ENCODE data around the gene DDC. TPM values are rescaled to one million over a fixed set of nuclear protein-coding genes. Genes with fewer than 3 reads are reported as not detected.

The DDC gene
- total RNA-seq, 1 experiment from 2014 or later: 87.0 TPM

DNA sequence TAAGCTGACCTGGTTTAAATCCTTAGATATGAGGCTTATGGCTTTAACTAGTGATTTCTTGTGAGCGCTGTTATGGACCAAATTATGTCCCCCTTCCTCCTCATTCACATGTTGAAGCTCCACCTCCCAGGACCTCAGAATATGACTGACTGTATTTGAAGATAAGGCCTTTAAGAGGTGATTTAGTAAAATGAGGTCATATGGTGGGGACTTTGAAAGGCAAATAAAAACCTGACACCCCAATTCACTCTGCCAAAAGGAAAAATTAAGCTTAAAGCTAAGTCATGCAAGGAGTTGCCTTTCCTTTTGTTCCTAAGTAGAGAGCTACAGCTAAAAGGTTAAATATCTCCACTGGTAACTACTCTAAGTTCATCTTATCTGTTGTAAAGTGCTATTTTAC lies 78.7 kb downstream of the DDC start:
- H3K36me3 Mint-ChIP-seq (ENCODE audit: insufficient read depth, unreplicated experiment): peaks cover 19% of the 10 kb centered on the region
- Histone ChIP-seq H3K9me3 (peaks cover 22% of the 10 kb centered on the region), H3K27me3 (replicated peaks; ENCODE audit: control insufficient read depth, insufficient read depth, low read length) (no peaks in the 10 kb centered on the region), H3K36me3 (ENCODE audit: control insufficient read depth, insufficient read depth, low read length) (no peaks in the 10 kb centered on the region; the same call in 1 of the 2 replicates), H3K4me3 (ENCODE audit: low read depth, low read length) (no peak overlapping the region), H3K4me1 (no peaks in the 10 kb centered on the region)
- DNase-seq: no peak
- intact Hi-C loops (cut with micrococcal nuclease; ENCODE audit: unreplicated experiment): no loop called here
- no peaks in the 10 kb centered on the region for H3K9me3 Mint-ChIP-seq (ENCODE audit: unreplicated experiment)
- BruUV-seq (replicated peaks): no TSS peak
- H3K27me3 Mint-ChIP-seq (ENCODE audit: insufficient read depth, unreplicated experiment): no peaks in the 10 kb centered on the region
- H3K27ac Mint-ChIP-seq (ENCODE audit: unreplicated experiment): no peak overlapping the region
- H3K4me1 Mint-ChIP-seq (ENCODE audit: low read depth, unreplicated experiment): peaks cover 10% of the 10 kb centered on the region
- H3K4me3 Mint-ChIP-seq (ENCODE audit: unreplicated experiment): no peak overlapping the region
- POLR2A ChIA-PET: no interaction called here
- TF ChIP-seq, protein P1, sequence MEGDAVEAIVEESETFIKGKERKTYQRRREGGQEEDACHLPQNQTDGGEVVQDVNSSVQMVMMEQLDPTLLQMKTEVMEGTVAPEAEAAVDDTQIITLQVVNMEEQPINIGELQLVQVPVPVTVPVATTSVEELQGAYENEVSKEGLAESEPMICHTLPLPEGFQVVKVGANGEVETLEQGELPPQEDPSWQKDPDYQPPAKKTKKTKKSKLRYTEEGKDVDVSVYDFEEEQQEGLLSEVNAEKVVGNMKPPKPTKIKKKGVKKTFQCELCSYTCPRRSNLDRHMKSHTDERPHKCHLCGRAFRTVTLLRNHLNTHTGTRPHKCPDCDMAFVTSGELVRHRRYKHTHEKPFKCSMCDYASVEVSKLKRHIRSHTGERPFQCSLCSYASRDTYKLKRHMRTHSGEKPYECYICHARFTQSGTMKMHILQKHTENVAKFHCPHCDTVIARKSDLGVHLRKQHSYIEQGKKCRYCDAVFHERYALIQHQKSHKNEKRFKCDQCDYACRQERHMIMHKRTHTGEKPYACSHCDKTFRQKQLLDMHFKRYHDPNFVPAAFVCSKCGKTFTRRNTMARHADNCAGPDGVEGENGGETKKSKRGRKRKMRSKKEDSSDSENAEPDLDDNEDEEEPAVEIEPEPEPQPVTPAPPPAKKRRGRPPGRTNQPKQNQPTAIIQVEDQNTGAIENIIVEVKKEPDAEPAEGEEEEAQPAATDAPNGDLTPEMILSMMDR (IDR thresholded peaks at IDR 0.05; ENCODE audit: insufficient read depth in 1 of 2, low read depth in 1 of 2, low read length in 1 of 2, severe bottlenecking in 1 of 2, unreplicated experiment in 1 of 2): no peak
- CTCF ChIA-PET: interaction anchor here (0.6 kb wide), 1 partner anchor 117 kb away, joined by 5 read pairs; no protein-coding TSS in a partner anchor

DNA sequence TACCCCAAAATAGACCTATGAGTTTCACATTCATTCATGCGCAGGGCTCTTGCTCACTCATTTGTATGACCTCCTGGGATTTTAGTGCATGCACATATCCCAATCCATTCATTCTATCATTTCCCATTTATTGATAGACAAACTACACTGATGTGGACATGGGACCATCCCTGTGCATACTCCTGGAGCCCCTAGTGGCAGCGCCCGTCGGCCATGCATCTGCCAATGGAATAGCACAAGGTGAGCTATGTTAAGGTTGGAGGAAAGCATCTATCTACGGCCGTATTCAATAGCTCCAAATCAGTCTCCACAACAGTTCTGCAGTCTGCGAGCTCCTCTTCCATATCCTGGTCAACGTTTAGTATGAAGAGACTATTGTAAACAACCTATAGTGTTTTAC lies 83.3 kb downstream of the DDC start:
- H3K36me3 ChIP-seq (ENCODE audit: control insufficient read depth, insufficient read depth, low read length): peaks cover 3% of the 10 kb centered on the region
- H3K27me3 ChIP-seq (replicated peaks; ENCODE audit: control insufficient read depth, insufficient read depth, low read length): no peaks in the 10 kb centered on the region
- Mint-ChIP-seq H3K36me3 (ENCODE audit: insufficient read depth, unreplicated experiment) (peaks cover 16% of the 10 kb centered on the region), H3K27me3 (ENCODE audit: insufficient read depth, unreplicated experiment) (no peaks in the 10 kb centered on the region), H3K27ac (ENCODE audit: unreplicated experiment) (no peak overlapping the region), H3K9me3 (ENCODE audit: unreplicated experiment) (no peaks in the 10 kb centered on the region), H3K4me3 (ENCODE audit: unreplicated experiment) (no peak overlapping the region), H3K4me1 (ENCODE audit: low read depth, unreplicated experiment) (peaks cover 18% of the 10 kb centered on the region)
- ChIA-PET CTCF (no interaction called here), POLR2A (no interaction called here)
- intact Hi-C loops (cut with micrococcal nuclease; ENCODE audit: unreplicated experiment): no loop called here
- BruUV-seq (replicated peaks): no TSS peak
- H3K4me1 ChIP-seq: peaks cover 10% of the 10 kb centered on the region; the same call in 1 of the 2 replicates
- H3K4me3 ChIP-seq (ENCODE audit: low read depth, low read length): no peak overlapping the region
- H3K9me3 ChIP-seq: no peaks in the 10 kb centered on the region
- TF ChIP-seq, protein P1 (IDR thresholded peaks at IDR 0.05; ENCODE audit: insufficient read depth in 1 of 2, low read depth in 1 of 2, low read length in 1 of 2, severe bottlenecking in 1 of 2, unreplicated experiment in 1 of 2): peak in 1 of 2 experiments; percentile 4
- peak in 1 of 2 experiments; percentile 32 for DNase-seq

DNA sequence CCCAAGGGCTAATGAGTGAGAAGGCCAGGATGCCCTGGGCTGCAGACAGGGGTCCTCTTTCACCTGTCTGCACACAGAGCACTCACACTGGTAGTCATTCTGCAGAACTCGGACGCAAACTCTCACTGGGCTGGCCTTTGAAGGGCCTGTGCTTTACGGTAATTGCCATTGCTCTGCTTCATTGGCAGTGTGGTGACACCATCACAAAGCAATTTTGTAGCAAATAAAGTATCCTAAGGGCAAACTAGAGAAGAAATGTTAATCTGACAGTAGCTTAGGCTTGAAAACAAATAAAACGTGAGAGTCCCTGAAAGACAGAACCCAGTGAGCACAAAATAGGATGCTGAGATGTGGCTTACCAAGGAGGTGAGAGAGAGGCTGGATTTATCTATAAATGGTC lies 84.4 kb downstream of the DDC start:
- no peak overlapping the region for H3K4me3 Mint-ChIP-seq (ENCODE audit: unreplicated experiment)
- peaks cover 3% of the 10 kb centered on the region for H3K36me3 ChIP-seq (ENCODE audit: control insufficient read depth, insufficient read depth, low read length)
- BruUV-seq (replicated peaks): no TSS peak
- ChIA-PET CTCF (no interaction called here), POLR2A (no interaction called here)
- H3K36me3 Mint-ChIP-seq (ENCODE audit: insufficient read depth, unreplicated experiment): peaks cover 23% of the 10 kb centered on the region
- H3K4me1 ChIP-seq: peaks cover 16% of the 10 kb centered on the region
- TF ChIP-seq, protein P1 (IDR thresholded peaks at IDR 0.05; ENCODE audit: insufficient read depth in 1 of 2, low read depth in 1 of 2, low read length in 1 of 2, severe bottlenecking in 1 of 2, unreplicated experiment in 1 of 2): no peak
- H3K27ac Mint-ChIP-seq (ENCODE audit: unreplicated experiment): no peak overlapping the region
- H3K27me3 ChIP-seq (replicated peaks; ENCODE audit: control insufficient read depth, insufficient read depth, low read length): no peaks in the 10 kb centered on the region
- no peak for DNase-seq
- intact Hi-C loops (cut with micrococcal nuclease; ENCODE audit: unreplicated experiment): no loop called here
- H3K4me1 Mint-ChIP-seq (ENCODE audit: low read depth, unreplicated experiment): peaks cover 28% of the 10 kb centered on the region
- no peak overlapping the region for H3K4me3 ChIP-seq (ENCODE audit: low read depth, low read length)
- H3K27me3 Mint-ChIP-seq (ENCODE audit: insufficient read depth, unreplicated experiment): no peaks in the 10 kb centered on the region
- H3K9me3 Mint-ChIP-seq (ENCODE audit: unreplicated experiment): no peaks in the 10 kb centered on the region
- no peaks in the 10 kb centered on the region for H3K9me3 ChIP-seq

Data from Caco-2 (cell line).